Measurements from ENCODE around the gene PGAP6. TPM values are rescaled to one million over a fixed set of nuclear protein-coding genes. Genes with fewer than 3 reads are reported as not detected.
"Not testable (repeated sequence)": the region's sequence is repeated elsewhere in the genome, so short reads cannot be mapped to it uniquely, and the experiment has no call there.

PGAP6 gene
- total RNA-seq, 2 experiments from 2014 or later, result 59.2 to 59.9 TPM

- peaks cover 63% of the 10 kb centered on the region for H3K36me3 Mint-ChIP-seq (ENCODE audit: low read depth)
- no peak overlapping the region for H3K27ac Mint-ChIP-seq
- peaks cover 65% of the 10 kb centered on the region for H3K4me1 Mint-ChIP-seq
- DNase-seq, result no peak
- no peaks in the 10 kb centered on the region for H3K27me3 Mint-ChIP-seq
- H3K4me3 Mint-ChIP-seq, result no peak overlapping the region
- H3K9me3 Mint-ChIP-seq, result no peaks in the 10 kb centered on the region
- ChIA-PET POLR2A (no interaction called here), CTCF (interaction anchor here (0.6 kb wide), 1 partner anchor 160 kb away, joined by 3 read pairs; no protein-coding TSS in a partner anchor)
Observed at GRCh38 chr16:342455-343213, 39.1 kb downstream of the PGAP6 start.

DNA sequence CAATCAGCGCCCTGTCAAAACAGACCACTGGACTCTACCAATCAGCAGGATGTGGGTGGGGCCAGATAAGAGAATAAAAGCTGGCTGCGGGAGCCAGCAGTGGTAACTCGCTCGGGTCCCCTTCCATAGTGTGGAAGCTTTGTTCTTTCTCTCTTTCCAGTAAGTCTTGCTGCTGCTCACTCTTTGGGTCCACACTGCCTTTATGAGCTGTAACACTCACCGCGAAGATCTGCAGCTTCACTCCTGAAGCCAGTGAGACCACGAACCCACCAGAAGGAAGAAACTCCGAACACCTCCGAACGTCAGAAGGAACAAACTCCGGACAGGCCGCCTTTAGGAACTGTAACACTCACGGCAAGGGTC is 39.8 kb downstream of the PGAP6 start:
- peaks cover 56% of the 10 kb centered on the region for H3K36me3 Mint-ChIP-seq (ENCODE audit: low read depth)
- CTCF ChIA-PET, H3K27ac Mint-ChIP-seq, H3K27me3 Mint-ChIP-seq, DNase-seq, H3K4me3 Mint-ChIP-seq, H3K9me3 Mint-ChIP-seq, POLR2A ChIA-PET: not testable (repeated sequence)
- H3K4me1 Mint-ChIP-seq, result peaks cover 58% of the 10 kb centered on the region

GRCh38 chr16:341095-341973 is 40.4 kb downstream of the PGAP6 start:
- peaks cover 55% of the 10 kb centered on the region for H3K4me1 Mint-ChIP-seq
- CTCF ChIA-PET, result not testable (repeated sequence)

DNA sequence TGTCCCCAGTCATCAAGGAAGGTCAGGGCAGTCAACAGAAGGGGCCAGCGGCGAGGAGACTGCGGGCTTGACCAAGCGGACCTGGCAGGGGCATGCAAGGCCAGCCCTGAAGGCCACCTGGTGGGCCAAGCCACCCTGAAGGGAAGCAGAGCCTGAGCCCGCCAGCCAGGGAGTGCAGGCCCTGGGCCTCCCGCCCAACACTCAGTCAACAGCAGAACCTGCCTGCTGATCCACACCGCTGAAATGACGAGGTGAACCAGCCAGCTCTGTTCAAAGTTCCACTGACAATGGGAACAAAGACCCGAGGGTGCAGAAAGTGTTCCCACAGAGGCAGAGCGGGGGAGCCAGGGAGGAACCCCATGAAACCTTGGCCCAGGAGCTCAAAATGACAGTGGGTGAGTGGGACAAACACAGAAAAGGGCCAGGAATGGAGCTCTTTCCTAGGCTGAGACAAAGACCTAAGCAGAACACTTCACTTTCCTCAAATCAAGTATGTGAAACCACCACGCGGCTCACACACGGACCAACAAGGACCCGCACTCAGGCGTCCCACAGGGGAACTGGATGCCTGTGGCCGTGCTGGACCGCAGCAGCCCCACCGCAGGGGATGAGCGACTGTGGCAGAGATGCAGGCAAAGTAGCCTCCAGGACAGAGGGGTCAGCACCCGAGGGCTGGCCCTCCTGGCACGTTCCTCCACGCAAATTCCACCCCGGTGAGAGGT is 41.2 kb downstream of the PGAP6 start:
- Mint-ChIP-seq H3K4me1 (peaks cover 52% of the 10 kb centered on the region), H3K27me3 (no peaks in the 10 kb centered on the region), H3K27ac (no peak overlapping the region), H3K36me3 (ENCODE audit: low read depth) (peaks cover 42% of the 10 kb centered on the region), H3K4me3 (no peak overlapping the region), H3K9me3 (no peaks in the 10 kb centered on the region)
- no peak for DNase-seq
- CTCF ChIA-PET, result no interaction called here
- POLR2A ChIA-PET, result interaction anchor here (1.1 kb wide), 1 partner anchor 9 kb away, joined by 4 read pairs; no protein-coding TSS in a partner anchor

More at GRCh38 chr16:341095-341973, 40.4 kb downstream of the PGAP6 start:
- H3K27ac Mint-ChIP-seq, H3K27me3 Mint-ChIP-seq, H3K9me3 Mint-ChIP-seq, DNase-seq, H3K4me3 Mint-ChIP-seq: not testable (repeated sequence)
- H3K36me3 Mint-ChIP-seq (ENCODE audit: low read depth), result peaks cover 50% of the 10 kb centered on the region
- POLR2A ChIA-PET, result interaction anchor here (1.1 kb wide), 1 partner anchor 10 kb away, joined by 4 read pairs; no protein-coding TSS in a partner anchor

DNA sequence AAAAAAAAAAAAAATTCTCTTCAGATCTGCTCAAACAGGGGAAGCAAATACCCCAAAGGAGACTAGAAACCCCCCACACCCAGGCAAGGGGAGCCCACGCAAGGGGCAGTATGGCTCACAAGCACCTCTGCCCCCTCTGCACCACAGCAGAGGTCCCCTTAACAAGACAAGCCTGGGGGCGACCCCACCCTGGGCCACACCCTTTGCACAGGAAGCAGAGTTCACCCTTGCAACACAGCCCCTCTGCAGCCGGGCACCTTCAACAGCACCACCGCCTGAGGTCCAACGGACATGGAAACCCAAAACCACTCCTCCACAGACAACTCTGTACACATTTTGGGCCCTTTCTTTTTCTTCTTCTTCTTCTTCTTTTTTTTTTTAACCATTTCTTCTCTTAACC is 42.1 kb downstream of the PGAP6 start:
- Mint-ChIP-seq H3K9me3 (no peaks in the 10 kb centered on the region), H3K27ac (peak overlapping the region; percentile 16), H3K27me3 (no peaks in the 10 kb centered on the region), H3K4me1 (peaks cover 47% of the 10 kb centered on the region), H3K4me3 (no peak overlapping the region), H3K36me3 (ENCODE audit: low read depth) (peaks cover 34% of the 10 kb centered on the region)
- ChIA-PET POLR2A (no interaction called here), CTCF (no interaction called here)
- DNase-seq, result no peak

DNA sequence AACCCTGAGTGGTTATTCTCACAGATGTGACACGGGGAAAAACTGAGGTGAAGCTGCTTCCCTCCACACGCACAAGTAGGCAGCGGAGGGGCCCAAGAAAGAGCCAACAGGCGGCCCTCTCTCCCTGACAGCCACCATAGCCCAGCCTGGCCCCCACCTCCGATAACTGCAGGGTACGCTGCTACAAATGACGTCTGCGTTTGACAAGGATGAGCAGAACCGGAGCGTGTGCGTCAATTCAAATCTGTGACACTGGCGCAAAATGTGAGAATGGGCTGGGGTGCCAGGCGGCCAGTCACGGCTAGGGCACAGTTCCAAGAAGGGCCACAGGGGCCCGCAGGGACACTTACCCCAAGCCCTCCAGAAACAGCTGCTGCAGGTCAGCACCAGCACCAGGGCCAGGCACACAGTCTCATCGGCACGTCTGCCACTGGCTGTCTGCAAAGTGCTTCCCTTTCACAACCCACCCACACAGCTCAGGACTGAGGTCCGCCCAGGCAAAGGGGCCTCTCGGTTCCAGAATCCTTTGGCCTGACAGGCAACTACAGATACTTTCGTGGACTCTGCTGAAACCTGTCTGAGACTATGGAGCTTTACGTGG is 43.7 kb downstream of the PGAP6 start:
- Mint-ChIP-seq H3K27me3 (peaks cover 1% of the 10 kb centered on the region), H3K4me1 (peaks cover 42% of the 10 kb centered on the region), H3K4me3 (no peak overlapping the region), H3K36me3 (ENCODE audit: low read depth) (peaks cover 23% of the 10 kb centered on the region), H3K9me3 (no peaks in the 10 kb centered on the region), H3K27ac (no peak overlapping the region)
- no peak for DNase-seq
- ChIA-PET POLR2A (interaction anchor here (1.0 to 2.1 kb wide), 4 partner anchors 11 to 103 kb away, joined by 3 to 7 read pairs (median 5); partner anchors contain the start of gene FAM234A), CTCF (interaction anchor here (1.5 kb wide), 1 partner anchor 241 kb away, joined by 3 read pairs; no protein-coding TSS in a partner anchor)

GRCh38 chr16:337437-337836 is 44.3 kb downstream of the PGAP6 start:
- Mint-ChIP-seq H3K27ac (no peak overlapping the region), H3K27me3 (peaks cover 1% of the 10 kb centered on the region), H3K4me1 (peaks cover 38% of the 10 kb centered on the region), H3K4me3 (no peak overlapping the region), H3K9me3 (no peaks in the 10 kb centered on the region), H3K36me3 (ENCODE audit: low read depth) (peaks cover 16% of the 10 kb centered on the region)
- ChIA-PET POLR2A (interaction anchor here (1.0 to 2.1 kb wide), 4 partner anchors 12 to 102 kb away, joined by 3 to 7 read pairs (median 5); partner anchors contain the start of gene FAM234A), CTCF (interaction anchor here (0.6 to 1.5 kb wide), 4 partner anchors 11 to 241 kb away, joined by 3 to 4 read pairs (median 3); no protein-coding TSS in a partner anchor)
- no peak for DNase-seq

DNA sequence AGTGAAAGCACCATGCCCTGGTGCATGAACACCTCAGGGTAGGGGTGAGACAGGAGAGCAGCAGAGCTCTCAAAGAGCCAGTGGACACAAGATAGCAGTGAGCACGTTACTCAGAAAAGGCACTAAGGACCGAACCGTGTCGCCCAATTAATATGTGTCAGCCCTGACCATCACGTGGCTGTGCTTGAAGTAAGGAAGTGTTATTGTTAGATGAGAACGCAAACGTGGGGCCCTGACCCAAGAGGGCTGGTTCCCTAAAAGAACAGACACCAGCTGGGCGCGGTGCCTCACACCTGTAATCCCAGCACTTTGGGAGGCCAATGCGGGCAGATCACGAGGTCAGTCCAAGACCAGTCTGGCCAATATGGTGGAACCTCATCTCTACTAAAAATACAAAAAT is 45.5 kb downstream of the PGAP6 start:
- ChIA-PET POLR2A (interaction anchor here (0.9 to 2.1 kb wide), 3 partner anchors 9 to 101 kb away, joined by 3 to 5 read pairs (median 3); partner anchors contain the start of gene FAM234A), CTCF (interaction anchor here (1.5 kb wide), 1 partner anchor 239 kb away, joined by 3 read pairs; no protein-coding TSS in a partner anchor)
- no peak for DNase-seq
- no peak overlapping the region for H3K27ac Mint-ChIP-seq
- H3K9me3 Mint-ChIP-seq, result no peaks in the 10 kb centered on the region
- peaks cover 7% of the 10 kb centered on the region for H3K36me3 Mint-ChIP-seq (ENCODE audit: low read depth)
- H3K4me1 Mint-ChIP-seq, result peaks cover 33% of the 10 kb centered on the region
- peaks cover 1% of the 10 kb centered on the region for H3K27me3 Mint-ChIP-seq
- H3K4me3 Mint-ChIP-seq, result no peak overlapping the region

- DNase-seq, H3K4me3 Mint-ChIP-seq, H3K27ac Mint-ChIP-seq, CTCF ChIA-PET, H3K9me3 Mint-ChIP-seq: not testable (repeated sequence)
- Mint-ChIP-seq H3K36me3 (ENCODE audit: low read depth) (peaks cover 13% of the 10 kb centered on the region), H3K4me1 (peaks cover 32% of the 10 kb centered on the region), H3K27me3 (peaks cover 10% of the 10 kb centered on the region)
- POLR2A ChIA-PET, result interaction anchor here (1.1 kb wide), 1 partner anchor 10 kb away, joined by 3 read pairs; no protein-coding TSS in a partner anchor
Observed at GRCh38 chr16:334861-335632, 46.7 kb downstream of the PGAP6 start.

DNA sequence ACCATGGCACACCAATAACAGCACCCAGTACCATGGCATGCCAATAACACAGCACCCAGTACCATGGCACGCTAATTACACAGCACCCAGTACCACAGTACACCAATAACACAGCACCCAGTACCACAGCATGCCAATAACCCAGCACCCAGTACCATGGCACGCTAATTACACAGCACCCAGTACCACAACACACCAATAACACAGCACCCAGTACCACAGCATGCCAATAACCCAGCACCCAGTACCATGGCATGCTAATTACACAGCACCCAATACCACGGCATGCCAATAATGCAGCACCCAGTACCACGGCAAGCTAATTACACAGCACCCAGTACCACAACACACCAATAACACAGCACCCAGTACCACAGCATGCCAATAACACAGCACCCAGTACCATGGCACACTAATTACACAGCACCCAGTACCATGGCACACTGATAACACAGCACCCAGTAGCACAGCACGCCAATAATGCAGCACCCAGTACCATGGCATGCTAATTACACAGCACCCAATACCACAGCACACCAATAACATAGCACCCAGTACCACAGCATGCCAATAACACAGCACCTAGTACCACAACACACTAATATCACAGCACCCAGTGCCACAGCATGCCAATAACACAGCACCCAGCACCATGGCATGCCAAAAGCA is 47.5 kb downstream of the PGAP6 start:
- POLR2A ChIA-PET, H3K27ac Mint-ChIP-seq: not testable (repeated sequence)
- H3K4me1 Mint-ChIP-seq, result peaks cover 26% of the 10 kb centered on the region

DNA sequence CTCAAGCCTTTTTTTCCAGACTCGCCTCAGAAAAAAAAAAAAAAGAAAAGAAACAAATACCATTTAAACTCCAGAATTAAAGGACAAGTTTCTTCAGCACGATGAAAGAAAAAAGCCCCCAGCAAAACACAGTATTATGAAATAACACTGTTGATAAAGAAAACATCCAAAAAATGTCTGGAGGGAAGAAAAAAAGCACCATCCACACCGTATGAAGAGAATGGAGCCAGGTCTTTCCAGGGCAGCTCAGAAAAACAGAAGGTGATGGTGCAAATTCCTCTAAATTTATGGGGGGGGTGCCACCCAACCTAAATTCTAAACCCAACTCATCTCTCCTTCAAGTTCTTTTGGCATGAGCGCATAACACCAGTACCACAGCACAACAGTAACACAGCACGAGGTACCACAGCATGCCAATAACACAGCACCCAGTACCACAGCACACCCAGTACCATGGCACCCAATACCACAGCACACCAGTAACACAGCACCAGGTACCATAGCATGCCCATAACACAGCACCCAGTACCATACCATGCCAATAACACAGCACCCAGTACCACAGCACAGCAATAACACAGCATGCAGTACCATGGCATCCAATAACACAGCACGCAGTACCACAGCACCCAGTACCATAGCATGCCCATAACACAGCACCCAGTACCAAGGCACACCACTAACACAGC is 48.2 kb downstream of the PGAP6 start:
- Mint-ChIP-seq H3K36me3 (ENCODE audit: low read depth) (peaks cover 9% of the 10 kb centered on the region), H3K4me3 (no peak overlapping the region), H3K9me3 (no peaks in the 10 kb centered on the region), H3K4me1 (peaks cover 22% of the 10 kb centered on the region), H3K27me3 (peaks cover 10% of the 10 kb centered on the region), H3K27ac (no peak overlapping the region)
- no peak for DNase-seq
- ChIA-PET POLR2A (no interaction called here), CTCF (no interaction called here)

More for the DNA sequence above, 47.5 kb downstream of the PGAP6 start:
- DNase-seq; H3K9me3 Mint-ChIP-seq; H3K36me3 Mint-ChIP-seq (ENCODE audit: low read depth); H3K4me3 Mint-ChIP-seq; CTCF ChIA-PET: not testable (repeated sequence)
- peaks cover 10% of the 10 kb centered on the region for H3K27me3 Mint-ChIP-seq
